Esophagus squamous epithelium (tissue), 4 donors: Measurements from ENCODE around the gene PITPNM3.

Experiments
- POLR2A ChIP-seq, 4 donors: fragments of 450-650 bp; IDR thresholded peaks; one replicate each; pipeline ENCODE4 v1.6.1; 2017; ENCODE audit warnings: antibody characterized with exemption in 4 of 4, mild to moderate bottlenecking in 4 of 4, moderate library complexity in 3 of 4
- TF ChIP-seq, protein P1 (sequence below), 6 experiments: fragments of 450-650 bp in 4 of 6; fragments of 200-600 bp in 2 of 6; sonication (generic) in 2 of 6; IDR thresholded peaks; one replicate each; pipeline ENCODE4 v1.5.1; 2016 to 2019; ENCODE audit warnings: antibody characterized with exemption in 6 of 6, mild to moderate bottlenecking in 4 of 6, moderate library complexity in 4 of 6

DNA sequence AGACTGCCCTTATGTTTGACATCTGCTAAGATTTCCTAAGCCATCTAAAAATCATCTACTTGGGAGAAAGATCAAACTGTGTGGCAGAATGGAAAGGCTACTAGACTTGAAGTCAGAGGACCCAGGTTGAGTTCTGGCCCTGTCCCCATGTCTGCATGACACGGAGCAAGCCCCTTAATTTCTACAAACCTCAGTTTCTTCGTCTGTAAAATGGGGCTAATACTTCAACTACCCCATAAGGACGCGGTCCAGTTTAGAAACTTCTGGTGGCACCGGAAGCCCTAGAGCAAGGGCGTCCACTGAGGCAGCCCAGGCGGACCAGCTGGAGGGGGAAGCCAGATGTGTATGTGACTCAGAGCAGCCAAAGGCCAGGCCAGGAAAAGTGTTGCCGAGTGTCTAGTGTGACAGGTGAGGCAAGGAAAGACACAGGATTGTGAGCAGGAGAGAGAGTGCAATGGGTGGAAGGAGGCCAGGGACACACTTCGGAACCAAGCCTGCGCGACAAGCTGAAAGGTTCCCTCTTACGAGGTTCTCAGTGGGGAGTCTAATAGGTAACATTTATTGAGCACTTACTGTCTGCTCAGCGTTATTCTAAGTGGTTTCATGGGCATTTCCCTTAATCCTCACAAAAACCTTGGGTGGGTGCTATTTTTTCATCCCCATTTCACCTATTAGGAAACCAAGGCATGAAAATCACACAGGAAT lies 17.8 kb upstream of the PITPNM3 start:
- TF ChIP-seq POLR2A (IDR thresholded peaks at IDR 0.05): no peak
- TF ChIP-seq, protein P1, sequence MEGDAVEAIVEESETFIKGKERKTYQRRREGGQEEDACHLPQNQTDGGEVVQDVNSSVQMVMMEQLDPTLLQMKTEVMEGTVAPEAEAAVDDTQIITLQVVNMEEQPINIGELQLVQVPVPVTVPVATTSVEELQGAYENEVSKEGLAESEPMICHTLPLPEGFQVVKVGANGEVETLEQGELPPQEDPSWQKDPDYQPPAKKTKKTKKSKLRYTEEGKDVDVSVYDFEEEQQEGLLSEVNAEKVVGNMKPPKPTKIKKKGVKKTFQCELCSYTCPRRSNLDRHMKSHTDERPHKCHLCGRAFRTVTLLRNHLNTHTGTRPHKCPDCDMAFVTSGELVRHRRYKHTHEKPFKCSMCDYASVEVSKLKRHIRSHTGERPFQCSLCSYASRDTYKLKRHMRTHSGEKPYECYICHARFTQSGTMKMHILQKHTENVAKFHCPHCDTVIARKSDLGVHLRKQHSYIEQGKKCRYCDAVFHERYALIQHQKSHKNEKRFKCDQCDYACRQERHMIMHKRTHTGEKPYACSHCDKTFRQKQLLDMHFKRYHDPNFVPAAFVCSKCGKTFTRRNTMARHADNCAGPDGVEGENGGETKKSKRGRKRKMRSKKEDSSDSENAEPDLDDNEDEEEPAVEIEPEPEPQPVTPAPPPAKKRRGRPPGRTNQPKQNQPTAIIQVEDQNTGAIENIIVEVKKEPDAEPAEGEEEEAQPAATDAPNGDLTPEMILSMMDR (IDR thresholded peaks at IDR 0.05): no peak
